Endometrium (tissue), 2 donors: Measurements from ENCODE around the gene GOLGA2.
A peak's percentile ranks its signal among the peaks of the same experiment; 100 is the strongest.
"Not testable (repeated sequence)": the region's sequence is repeated elsewhere in the genome, so short reads cannot be mapped to it uniquely, and the experiment has no call there.

Experiments used
- FAIRE-seq: peaks from 2 replicates; lab custom pipeline; 2012; peaks lifted over from hg19 to GRCh38; lab: Jason Lieb, UNC
- donor health status: control.
- donor health status: control.

Gene GOLGA2

GRCh38 chr9:128292009-128292408, 16.2 kb upstream of the GOLGA2 start:
- no peak for FAIRE-seq

GRCh38 chr9:128288273-128289004, 12.6 kb upstream of the GOLGA2 start:
- FAIRE-seq = no peak

- no peak for FAIRE-seq
These were observed 10.6 kb upstream of the GOLGA2 start for GRCh38 chr9:128286440-128286839.

GRCh38 chr9:128285033-128285784, 9.4 kb upstream of the GOLGA2 start:
- FAIRE-seq = no peak

GRCh38 chr9:128282500-128282899, 6.7 kb upstream of the GOLGA2 start:
- FAIRE-seq = no peak

GRCh38 chr9:128280084-128280622, 4.3 kb upstream of the GOLGA2 start:
- no peak for FAIRE-seq

- FAIRE-seq = not testable (repeated sequence)
These were observed 3.6 kb upstream of the GOLGA2 start for GRCh38 chr9:128279088-128280073.

GRCh38 chr9:128276574-128277270, 915 bp upstream of the GOLGA2 start:
- no peak for FAIRE-seq

- FAIRE-seq = peak; percentile 84
These were observed 284 bp upstream of the GOLGA2 start, which contains the start of gene SWI5 for GRCh38 chr9:128276008-128276573. Gene SWI5 (plus strand): TSS chr9:128276276.

- no peak for FAIRE-seq
These were observed 1.6 kb downstream of the GOLGA2 start for GRCh38 chr9:128274245-128274644.

GRCh38 chr9:128271512-128271911, 4.3 kb downstream of the GOLGA2 start:
- no peak for FAIRE-seq

- no peak for FAIRE-seq
These were observed 4.7 kb downstream of the GOLGA2 start for GRCh38 chr9:128271112-128271511.

- no peak for FAIRE-seq
These were observed 8.8 kb downstream of the GOLGA2 start for GRCh38 chr9:128266868-128267590.

GRCh38 chr9:128265348-128265847, 10.4 kb downstream of the GOLGA2 start:
- no peak for FAIRE-seq

GRCh38 chr9:128262687-128263086, 13.1 kb downstream of the GOLGA2 start:
- FAIRE-seq = no peak

- FAIRE-seq = no peak
These were observed 15.5 kb downstream of the GOLGA2 start for GRCh38 chr9:128260340-128260739.

GRCh38 chr9:128259156-128259555, 16.7 kb downstream of the GOLGA2 start:
- no peak for FAIRE-seq

- FAIRE-seq = no peak
These were observed 17.5 kb downstream of the GOLGA2 start for GRCh38 chr9:128258326-128258725.

- no peak for FAIRE-seq
These were observed 17.9 kb downstream of the GOLGA2 start for GRCh38 chr9:128257907-128258306.
